NCI-H1930 (cell line): ENCODE measurements around the gene CCDC50.

Source experiments
- DNase-seq, 2 experiments: peaks; one replicate each; lab custom pipeline; 2025; lab: John Stamatoyannopoulos, UW

The CCDC50 gene

GRCh38 chr3:191320316-191320715, 8.9 kb upstream of the CCDC50 start:
- DNase-seq = no peak

GRCh38 chr3:191321019-191321767, 8.0 kb upstream of the CCDC50 start:
- no peak for DNase-seq

DNA sequence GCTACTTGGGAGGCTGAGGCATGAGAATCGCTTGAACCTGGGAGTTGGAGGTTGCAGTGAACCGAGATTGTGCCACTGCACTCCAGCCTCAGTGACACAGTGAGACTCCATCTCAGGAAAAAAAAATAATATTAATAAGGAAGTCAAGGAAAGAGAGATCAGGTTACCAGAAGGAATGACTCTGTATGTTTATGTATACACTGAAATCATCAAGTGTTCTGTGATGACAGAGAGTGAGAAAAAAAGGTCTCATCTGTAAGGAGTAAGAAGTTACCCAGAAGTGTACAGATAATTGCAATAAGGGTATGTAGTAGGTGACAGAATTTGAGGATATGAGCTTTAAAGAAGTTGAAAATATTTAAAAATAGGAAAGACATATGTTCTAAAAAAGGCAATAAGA, 4.3 kb upstream of the CCDC50 start:
- no peak for DNase-seq

DNA sequence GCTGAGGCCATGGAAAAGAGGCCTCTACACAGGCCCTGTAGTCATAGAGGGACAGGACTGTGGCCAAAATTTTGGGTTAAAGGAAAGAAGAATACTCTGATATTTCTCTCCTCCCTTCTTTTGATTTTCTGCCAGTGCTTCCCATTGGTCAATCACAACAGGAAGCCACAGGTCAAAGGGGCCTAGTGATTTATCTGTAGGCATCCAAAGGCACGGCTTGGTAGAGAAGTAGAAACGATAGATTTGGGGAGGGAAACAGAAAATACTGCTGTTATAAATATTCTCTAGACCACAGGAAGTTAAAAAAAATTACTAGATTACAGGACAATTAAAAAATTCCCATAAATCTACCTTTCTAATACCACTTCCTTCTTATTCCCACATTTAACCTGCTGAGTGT, 1.7 kb upstream of the CCDC50 start:
- DNase-seq = no peak

GRCh38 chr3:191328383-191328961, 722 bp upstream of the CCDC50 start:
- DNase-seq = no peak

DNA sequence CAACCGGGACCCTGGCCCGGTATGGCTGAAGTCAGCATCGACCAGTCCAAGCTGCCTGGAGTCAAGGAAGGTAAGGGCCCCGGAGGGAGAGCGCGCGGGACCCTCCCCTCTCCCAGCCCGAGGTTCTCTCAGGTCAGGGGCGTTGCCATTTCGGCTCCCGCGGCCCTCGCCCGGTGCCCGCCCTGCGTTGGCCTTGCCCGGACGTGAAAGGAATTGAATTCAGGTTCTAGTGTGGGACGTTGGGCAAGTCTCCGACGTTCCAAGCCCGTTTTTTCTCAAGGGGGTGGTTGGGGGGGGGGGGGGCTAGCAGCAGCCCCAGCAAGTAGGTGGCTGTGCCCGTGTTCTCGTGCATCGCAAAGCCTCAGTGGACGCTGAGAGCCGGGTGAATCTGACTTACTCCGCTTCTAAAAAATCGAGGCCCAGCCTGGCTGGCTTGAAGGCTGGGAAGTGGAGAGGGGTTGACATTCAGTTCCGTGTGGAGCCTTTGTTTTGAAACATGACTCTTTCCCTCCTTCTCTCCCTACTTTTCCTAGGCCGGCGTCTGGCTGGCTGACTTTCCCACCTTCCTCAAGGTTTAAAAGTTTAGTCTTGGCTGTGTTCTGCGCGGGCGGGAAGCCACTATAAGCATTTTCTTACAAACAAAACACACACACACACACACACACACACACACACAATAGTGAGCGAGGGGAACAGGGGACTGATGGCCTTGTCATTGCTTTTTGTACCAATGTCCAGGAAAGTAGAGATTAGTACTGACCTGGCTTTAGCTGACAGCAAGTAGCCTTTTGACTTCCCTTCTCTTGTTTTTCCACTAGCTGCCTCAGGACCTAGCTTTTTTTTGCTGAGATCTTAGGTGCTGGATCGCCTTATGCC, 698 bp downstream of the CCDC50 start, which contains the start of gene UTS2B:
Gene UTS2B (minus strand): TSS at position 873 of the 876 bp plus-strand sequence. CDS start 48,337 bp downstream, outside the sequence.
- peak in 1 of 2 experiments; percentile 12 for DNase-seq

DNA sequence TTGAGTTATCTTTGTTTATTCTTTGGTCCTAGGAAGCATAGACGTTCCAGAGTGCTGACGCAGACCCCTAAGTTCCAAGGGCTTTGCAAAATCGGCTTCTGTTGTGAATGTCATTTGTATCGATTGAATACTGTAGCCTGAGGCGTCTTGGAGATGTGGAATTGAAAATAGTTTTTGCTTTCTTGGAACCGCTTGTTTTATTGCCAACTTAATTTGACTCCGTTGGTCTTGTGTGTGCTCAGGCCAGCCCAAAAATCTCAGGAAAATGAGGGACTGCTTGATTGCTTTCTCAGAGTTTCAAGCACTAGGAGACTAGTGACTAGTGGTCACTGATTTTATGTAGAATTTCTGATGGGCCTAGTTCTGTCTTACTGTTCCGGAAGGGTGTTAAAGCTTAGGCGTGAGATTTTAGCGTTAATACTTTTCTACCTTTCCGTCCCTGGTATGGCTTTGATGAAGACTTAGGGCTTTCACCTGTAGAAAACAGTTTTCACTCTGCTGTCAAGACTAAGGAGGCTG, 1.4 kb downstream of the CCDC50 start:
- no peak for DNase-seq

GRCh38 chr3:191331388-191331787, 2.2 kb downstream of the CCDC50 start:
- DNase-seq = no peak

DNA sequence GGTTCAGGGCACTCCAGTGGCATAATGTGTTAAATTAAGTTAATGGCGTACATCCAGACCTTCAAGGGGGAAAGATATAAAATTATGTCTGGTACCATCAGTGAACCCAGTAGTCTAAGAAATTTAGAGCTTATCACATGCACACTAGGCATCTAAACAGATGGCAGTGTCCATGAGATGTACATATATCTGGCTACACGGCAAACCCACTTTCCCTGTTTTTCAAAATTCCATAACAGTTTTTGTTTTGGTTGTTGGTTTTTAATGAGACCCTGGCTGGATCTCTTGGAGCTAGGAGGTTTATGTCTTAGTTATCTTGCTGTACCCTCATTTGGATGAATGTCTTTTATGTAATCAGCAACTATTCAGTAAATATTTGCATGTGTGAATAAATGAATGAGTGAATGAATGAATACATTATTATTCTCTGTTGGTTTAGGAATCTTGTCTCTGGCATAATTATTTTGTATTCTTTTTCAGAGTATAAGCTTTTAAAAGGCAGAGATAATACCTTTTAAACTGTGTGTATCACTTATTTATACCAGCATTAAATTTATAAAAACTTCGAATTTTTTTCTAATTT, 4.2 kb downstream of the CCDC50 start:
- no peak for DNase-seq

DNA sequence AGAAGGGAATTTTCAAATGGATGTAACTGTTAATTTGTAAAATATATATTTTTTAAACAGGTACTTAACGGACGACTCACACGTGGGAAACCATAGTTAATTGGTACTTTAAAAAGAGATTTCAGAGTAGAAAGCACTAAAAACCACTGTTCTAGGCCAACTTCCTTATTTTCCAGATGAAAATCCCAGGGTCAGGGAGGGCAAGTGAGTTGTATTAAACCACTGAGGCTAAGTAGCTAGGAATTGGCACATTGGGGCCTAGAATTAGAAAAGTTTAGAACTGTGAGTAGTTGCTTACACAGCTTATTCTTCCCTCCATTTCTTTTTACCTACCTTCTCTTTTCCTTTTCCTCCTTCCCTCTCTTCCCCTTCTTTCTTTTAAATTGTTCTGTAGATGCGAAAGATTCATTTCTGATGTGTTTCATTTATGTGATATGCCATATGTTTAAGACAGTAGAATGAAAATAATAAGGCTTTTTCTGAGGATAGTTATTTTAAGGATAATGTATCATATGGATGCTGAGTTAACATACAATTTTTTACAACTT, 5.2 kb downstream of the CCDC50 start:
- no peak for DNase-seq

GRCh38 chr3:191336833-191337232, 7.6 kb downstream of the CCDC50 start:
- DNase-seq = no peak

GRCh38 chr3:191338177-191338488, 8.9 kb downstream of the CCDC50 start:
- DNase-seq = no peak

- no peak for DNase-seq
These were observed 10.2 kb downstream of the CCDC50 start for GRCh38 chr3:191339316-191339917.

DNA sequence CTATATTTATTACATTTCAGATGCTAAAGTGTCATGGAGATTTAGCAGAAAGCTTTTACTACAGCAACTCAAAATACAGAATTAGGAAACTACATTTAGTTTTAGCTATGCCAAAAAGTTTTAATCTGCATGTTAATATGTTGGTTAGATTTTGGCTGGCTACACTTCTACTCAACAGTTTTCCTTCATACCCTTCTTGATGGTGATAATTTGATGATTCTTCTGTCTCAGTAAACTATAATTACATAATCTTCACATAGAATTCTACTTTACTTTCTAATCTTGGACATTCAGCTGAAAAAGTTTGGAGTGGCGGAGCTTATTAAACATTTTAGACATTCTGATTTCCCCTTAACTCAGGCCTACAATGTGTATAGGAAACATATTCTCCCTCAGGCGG, 11.2 kb downstream of the CCDC50 start:
- DNase-seq = no peak

DNA sequence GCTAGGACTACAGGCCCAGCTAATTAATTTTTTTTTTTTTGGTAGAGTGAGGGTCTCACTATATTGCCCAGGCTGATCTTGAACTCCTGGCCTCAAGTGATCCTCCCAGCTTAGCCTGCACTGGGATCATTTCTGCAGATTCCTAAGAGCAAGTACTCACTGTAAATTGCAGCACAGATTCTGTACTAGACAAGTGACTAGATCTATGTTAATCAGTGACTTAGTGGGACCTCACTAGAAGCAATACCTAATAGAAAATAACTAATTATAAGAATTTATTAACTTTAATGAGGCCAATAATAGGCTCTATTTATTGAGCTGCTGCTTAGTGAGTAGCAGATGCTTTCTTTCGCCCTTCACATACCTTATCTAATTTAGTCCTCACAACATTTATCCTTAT, 11.8 kb downstream of the CCDC50 start:
- no peak for DNase-seq

DNA sequence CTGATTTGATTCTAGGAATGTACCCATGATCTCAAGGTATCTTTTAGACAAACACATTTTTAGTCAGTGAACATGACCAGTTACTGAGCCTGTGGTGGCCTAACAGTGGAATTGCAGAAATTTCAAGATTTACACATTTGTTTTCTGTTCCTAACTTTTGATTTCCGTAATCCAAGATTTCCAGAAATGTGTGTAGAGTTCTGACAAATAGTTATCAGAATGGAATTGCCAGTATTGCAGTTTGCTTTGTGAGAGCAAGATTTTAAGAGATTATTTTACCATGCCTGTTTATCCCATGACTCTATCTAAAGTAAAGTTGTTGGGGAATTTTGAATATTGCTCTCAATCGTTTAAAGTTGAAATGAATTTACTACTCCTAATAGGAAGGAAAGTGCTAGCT, 12.8 kb downstream of the CCDC50 start:
- DNase-seq = no peak

GRCh38 chr3:191342411-191342810, 13.2 kb downstream of the CCDC50 start:
- DNase-seq = no peak

- no peak for DNase-seq
These were observed 13.9 kb downstream of the CCDC50 start for GRCh38 chr3:191343115-191343514.

GRCh38 chr3:191343913-191344312, 14.7 kb downstream of the CCDC50 start:
- DNase-seq = no peak

- DNase-seq = no peak
These were observed 16.1 kb downstream of the CCDC50 start for GRCh38 chr3:191345334-191345733.

- no peak for DNase-seq
These were observed 18.0 kb downstream of the CCDC50 start for GRCh38 chr3:191347228-191347627.

- DNase-seq = no peak
These were observed 18.9 kb downstream of the CCDC50 start for GRCh38 chr3:191348098-191348497.
